ENCODE measurements around the gene FARP2.

FARP2 gene

GRCh38 chr2:241495172-241496002 lies 139.3 kb downstream of the FARP2 start:
- Histone ChIP-seq H3K4me3 (ENCODE audit: low read depth, low read length, poor library complexity, severe bottlenecking) (no peak overlapping the region), H3K9me3 (ENCODE audit: low read length) (no peaks in the 10 kb centered on the region), H3K79me2 (ENCODE audit: insufficient read depth, low read length) (no peaks in the 10 kb centered on the region), H4K20me1 (ENCODE audit: insufficient read depth, low read length) (no peaks in the 10 kb centered on the region), H3K4me2 (ENCODE audit: low read length) (no peak overlapping the region), H3K27me3 (ENCODE audit: insufficient read depth, low read length) (0 out of 2 replicates have a peak, but pooled peaks cover 9% of the 10 kb centered on the region), H2AFZ (ENCODE audit: low read length) (no peak overlapping the region), H3K9me2 (ENCODE audit: low read depth, low read length) (no peaks in the 10 kb centered on the region), H3K4me1 (ENCODE audit: insufficient read depth, low read length, severe bottlenecking) (no peaks in the 10 kb centered on the region), H3K36me3 (ENCODE audit: insufficient read depth, low read length) (peaks cover 15% of the 10 kb centered on the region), H3F3A (ENCODE audit: insufficient read depth, low read length) (no peaks in the 10 kb centered on the region), H3K9ac (ENCODE audit: low read length) (no peak overlapping the region), H3K27ac (ENCODE audit: low read depth, low read length, poor library complexity, severe bottlenecking) (no peak overlapping the region)
- TF ChIP-seq CTCF (IDR thresholded peaks at IDR 0.05; ENCODE audit: low read length), result no peak
- no peak for TF ChIP-seq EZH2 (IDR thresholded peaks at IDR 0.05; ENCODE audit: borderline replicate concordance, low read length)

GRCh38 chr2:241496003-241496707 lies 140.1 kb downstream of the FARP2 start:
- Histone ChIP-seq H3K79me2 (ENCODE audit: insufficient read depth, low read length) (no peaks in the 10 kb centered on the region), H3K9me2 (ENCODE audit: low read depth, low read length) (no peaks in the 10 kb centered on the region), H3K27me3 (ENCODE audit: insufficient read depth, low read length) (0 out of 2 replicates have a peak, but pooled peaks cover 1% of the 10 kb centered on the region), H3K9me3 (ENCODE audit: low read length) (no peaks in the 10 kb centered on the region), H3K9ac (ENCODE audit: low read length) (no peak overlapping the region), H4K20me1 (ENCODE audit: insufficient read depth, low read length) (no peaks in the 10 kb centered on the region), H3K36me3 (ENCODE audit: insufficient read depth, low read length) (peaks cover 16% of the 10 kb centered on the region), H2AFZ (ENCODE audit: low read length) (no peak overlapping the region), H3K4me3 (ENCODE audit: low read depth, low read length, poor library complexity, severe bottlenecking) (no peak overlapping the region), H3K4me1 (ENCODE audit: insufficient read depth, low read length, severe bottlenecking) (no peaks in the 10 kb centered on the region), H3F3A (ENCODE audit: insufficient read depth, low read length) (no peaks in the 10 kb centered on the region), H3K27ac (ENCODE audit: low read depth, low read length, poor library complexity, severe bottlenecking) (no peak overlapping the region), H3K4me2 (ENCODE audit: low read length) (no peak overlapping the region)
- TF ChIP-seq EZH2 (IDR thresholded peaks at IDR 0.05; ENCODE audit: borderline replicate concordance, low read length), result no peak
- no peak for TF ChIP-seq CTCF (IDR thresholded peaks at IDR 0.05; ENCODE audit: low read length)

GRCh38 chr2:241496904-241497877 lies 141.1 kb downstream of the FARP2 start:
- Histone ChIP-seq H3K4me3 (ENCODE audit: low read depth, low read length, poor library complexity, severe bottlenecking) (no peak overlapping the region), H3K79me2 (ENCODE audit: insufficient read depth, low read length) (no peaks in the 10 kb centered on the region), H4K20me1 (ENCODE audit: insufficient read depth, low read length) (no peaks in the 10 kb centered on the region), H3K4me1 (ENCODE audit: insufficient read depth, low read length, severe bottlenecking) (no peaks in the 10 kb centered on the region), H3K27ac (ENCODE audit: low read depth, low read length, poor library complexity, severe bottlenecking) (no peak overlapping the region), H3K4me2 (ENCODE audit: low read length) (no peak overlapping the region), H3K36me3 (ENCODE audit: insufficient read depth, low read length) (peaks cover 20% of the 10 kb centered on the region), H2AFZ (ENCODE audit: low read length) (no peak overlapping the region), H3K9me3 (ENCODE audit: low read length) (no peaks in the 10 kb centered on the region), H3K27me3 (ENCODE audit: insufficient read depth, low read length) (no peaks in the 10 kb centered on the region), H3F3A (ENCODE audit: insufficient read depth, low read length) (no peaks in the 10 kb centered on the region), H3K9ac (ENCODE audit: low read length) (no peak overlapping the region), H3K9me2 (ENCODE audit: low read depth, low read length) (no peaks in the 10 kb centered on the region)
- no peak for TF ChIP-seq EZH2 (IDR thresholded peaks at IDR 0.05; ENCODE audit: borderline replicate concordance, low read length)
- no peak for TF ChIP-seq CTCF (IDR thresholded peaks at IDR 0.05; ENCODE audit: low read length)
